NB4 (cell line): ENCODE data around the gene ANKRD33.

Experiments used
- CTCF ChIP-seq: IDR thresholded peaks from one replicate; pipeline ENCODE4 v1.5.1; 2012; ENCODE audit warnings: low read depth, low read length
- MYC ChIP-seq: IDR thresholded peaks from 2 replicates; pipeline ENCODE4 v1.6.1; 2011; ENCODE audit warnings: low read depth, low read length

- TF ChIP-seq CTCF, result no peak
- TF ChIP-seq MYC, result no peak
These were observed 35.0 kb downstream of the ANKRD33 start for GRCh38 chr12:51922762-51923505.
